ENCODE results near the gene CLSTN2.

Gene CLSTN2

DNA sequence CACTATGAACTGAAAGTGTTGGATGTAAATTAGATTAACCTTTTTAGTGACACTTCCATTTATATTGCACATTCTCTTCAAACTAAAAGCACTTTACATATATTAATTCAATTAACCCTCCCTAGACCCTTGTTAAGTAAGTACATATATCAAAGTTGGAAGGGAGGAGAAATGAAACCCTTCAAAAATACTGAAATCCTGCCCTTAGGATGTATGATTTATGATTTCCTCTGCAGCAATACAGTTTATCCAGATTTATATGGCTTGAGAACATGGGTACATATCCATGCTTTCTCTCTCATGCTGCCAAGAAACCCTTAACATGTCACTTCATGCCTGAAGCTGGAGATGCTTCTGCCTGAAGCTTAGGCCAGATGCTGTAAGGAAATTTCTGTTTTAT, 11.0 kb downstream of the CLSTN2 start:
- Mint-ChIP-seq H3K36me3 (ENCODE audit: low read depth) (no peaks in the 10 kb centered on the region), H3K9me3 (no peaks in the 10 kb centered on the region), H3K27ac (no peak overlapping the region), H3K27me3 (ENCODE audit: low read depth, poor library complexity) (peaks cover 26% of the 10 kb centered on the region), H3K4me3 (no peak overlapping the region), H3K4me1 (peaks cover 5% of the 10 kb centered on the region)
- no peak for TF ChIP-seq CTCF (IDR thresholded peaks at IDR 0.05)
- no peak for DNase-seq

- Mint-ChIP-seq H3K4me3 (no peak overlapping the region), H3K36me3 (ENCODE audit: low read depth) (no peaks in the 10 kb centered on the region), H3K27ac (no peak overlapping the region), H3K4me1 (no peaks in the 10 kb centered on the region), H3K27me3 (ENCODE audit: low read depth, poor library complexity) (peaks cover 17% of the 10 kb centered on the region), H3K9me3 (no peaks in the 10 kb centered on the region)
- no peak for DNase-seq
- no peak for TF ChIP-seq CTCF (IDR thresholded peaks at IDR 0.05)
Observed at GRCh38 chr3:139948467-139948866, 13.5 kb downstream of the CLSTN2 start.

DNA sequence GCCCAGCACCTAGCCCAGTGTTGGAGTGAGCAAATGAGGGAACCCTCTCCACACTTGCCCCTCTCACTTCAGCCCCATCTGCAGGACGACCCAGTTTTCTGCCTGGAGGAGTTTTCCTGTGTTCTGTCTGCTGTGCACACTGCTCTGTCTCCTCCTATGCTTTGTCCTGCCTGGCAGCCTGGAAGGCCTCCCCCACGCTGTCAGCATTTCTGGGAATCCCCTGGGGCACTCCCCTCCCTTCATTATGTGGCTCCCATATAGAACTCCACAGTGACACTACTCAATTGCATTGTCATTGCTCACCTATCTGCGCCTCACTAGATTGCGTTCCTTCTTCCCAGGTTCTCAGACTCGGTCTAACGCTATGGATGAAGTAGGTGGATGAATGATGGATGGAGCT, 13.9 kb downstream of the CLSTN2 start:
- H3K4me1 Mint-ChIP-seq, result no peaks in the 10 kb centered on the region
- DNase-seq, result no peak
- H3K4me3 Mint-ChIP-seq, result no peak overlapping the region
- H3K27me3 Mint-ChIP-seq (ENCODE audit: low read depth, poor library complexity), result peaks cover 12% of the 10 kb centered on the region
- H3K9me3 Mint-ChIP-seq, result no peaks in the 10 kb centered on the region
- no peak for TF ChIP-seq CTCF (IDR thresholded peaks at IDR 0.05)
- H3K36me3 Mint-ChIP-seq (ENCODE audit: low read depth), result no peaks in the 10 kb centered on the region
- H3K27ac Mint-ChIP-seq, result no peak overlapping the region

- H3K4me3 Mint-ChIP-seq, result no peak overlapping the region
- peaks cover 16% of the 10 kb centered on the region for H3K27me3 Mint-ChIP-seq (ENCODE audit: low read depth, poor library complexity)
- no peaks in the 10 kb centered on the region for H3K36me3 Mint-ChIP-seq (ENCODE audit: low read depth)
- H3K9me3 Mint-ChIP-seq, result no peaks in the 10 kb centered on the region
- H3K4me1 Mint-ChIP-seq, result no peaks in the 10 kb centered on the region
- no peak overlapping the region for H3K27ac Mint-ChIP-seq
- DNase-seq, result no peak
- no peak for TF ChIP-seq CTCF (IDR thresholded peaks at IDR 0.05)
Observed at GRCh38 chr3:139953131-139953910, 18.3 kb downstream of the CLSTN2 start.

- Mint-ChIP-seq H3K27me3 (ENCODE audit: low read depth, poor library complexity) (peaks cover 13% of the 10 kb centered on the region), H3K9me3 (no peaks in the 10 kb centered on the region)
Observed at GRCh38 chr3:139954146-139954860, 19.3 kb downstream of the CLSTN2 start.

More at GRCh38 chr3:139954146-139954860, 19.3 kb downstream of the CLSTN2 start:
- H3K27ac Mint-ChIP-seq, result no peak overlapping the region
- H3K4me3 Mint-ChIP-seq, result no peak overlapping the region
- no peak for DNase-seq
- H3K4me1 Mint-ChIP-seq, result no peaks in the 10 kb centered on the region
- TF ChIP-seq CTCF (IDR thresholded peaks at IDR 0.05), result no peak
- H3K36me3 Mint-ChIP-seq (ENCODE audit: low read depth), result no peaks in the 10 kb centered on the region

Data from nephron progenitor cell (in vitro differentiated cells).